C4-2B (cell line): ENCODE data around the gene C10orf53.

ENCODE experiments used
- ZFX ChIP-seq: fragments of 450-650 bp; IDR thresholded peaks from 2 replicates; pipeline ENCODE4 v1.6.1; 2017
- TF ChIP-seq, protein P1 (sequence below): fragments of 450-650 bp; conservative IDR thresholded peaks from 2 replicates; pipeline ENCODE4 v1.5.1; 2017; ENCODE audit warnings: mild to moderate bottlenecking

- TF ChIP-seq, protein P1, sequence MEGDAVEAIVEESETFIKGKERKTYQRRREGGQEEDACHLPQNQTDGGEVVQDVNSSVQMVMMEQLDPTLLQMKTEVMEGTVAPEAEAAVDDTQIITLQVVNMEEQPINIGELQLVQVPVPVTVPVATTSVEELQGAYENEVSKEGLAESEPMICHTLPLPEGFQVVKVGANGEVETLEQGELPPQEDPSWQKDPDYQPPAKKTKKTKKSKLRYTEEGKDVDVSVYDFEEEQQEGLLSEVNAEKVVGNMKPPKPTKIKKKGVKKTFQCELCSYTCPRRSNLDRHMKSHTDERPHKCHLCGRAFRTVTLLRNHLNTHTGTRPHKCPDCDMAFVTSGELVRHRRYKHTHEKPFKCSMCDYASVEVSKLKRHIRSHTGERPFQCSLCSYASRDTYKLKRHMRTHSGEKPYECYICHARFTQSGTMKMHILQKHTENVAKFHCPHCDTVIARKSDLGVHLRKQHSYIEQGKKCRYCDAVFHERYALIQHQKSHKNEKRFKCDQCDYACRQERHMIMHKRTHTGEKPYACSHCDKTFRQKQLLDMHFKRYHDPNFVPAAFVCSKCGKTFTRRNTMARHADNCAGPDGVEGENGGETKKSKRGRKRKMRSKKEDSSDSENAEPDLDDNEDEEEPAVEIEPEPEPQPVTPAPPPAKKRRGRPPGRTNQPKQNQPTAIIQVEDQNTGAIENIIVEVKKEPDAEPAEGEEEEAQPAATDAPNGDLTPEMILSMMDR: no peak
- no peak for TF ChIP-seq ZFX
These were observed 31.9 kb upstream of the C10orf53 start for GRCh38 chr10:49647554-49647953.
